Loucy (cell line): ENCODE data around the gene HDAC10.

Experiments used
- H2AFZ ChIP-seq: fragments of 200-600 bp; sonication (generic); 2 replicates; pipeline ENCODE4 v1.6.0; 2016; ENCODE audit warnings: antibody characterized with exemption, mild to moderate bottlenecking, low read length, moderate library complexity
- H3F3A ChIP-seq: fragments of 200-600 bp; 2 replicates; pipeline ENCODE4 v1.6.0; 2016; ENCODE audit warnings: antibody characterized with exemption, low read depth, mild to moderate bottlenecking
- H3K27me3 ChIP-seq: fragments of 200-600 bp; sonication (generic); 2 replicates; pipeline ENCODE4 v1.6.1; 2014; ENCODE audit warnings: low read length, mild to moderate bottlenecking; ENCODE audit not compliant: insufficient read depth, poor library complexity, severe bottlenecking
- H3K36me3 ChIP-seq: fragments of 200-600 bp; sonication (generic); 2 replicates; pipeline ENCODE4 v1.6.1; 2016; ENCODE audit warnings: low read length; ENCODE audit not compliant: insufficient read depth
- H3K4me1 ChIP-seq: fragments of 200-600 bp; sonication (generic); 2 replicates; pipeline ENCODE4 v1.5.1; 2014; ENCODE audit warnings: low read length, mild to moderate bottlenecking; ENCODE audit not compliant: insufficient read depth, poor library complexity, severe bottlenecking
- H3K4me2 ChIP-seq: fragments of 200-600 bp; sonication (generic); 2 replicates; pipeline ENCODE4 v1.6.0; 2014; ENCODE audit warnings: antibody characterized with exemption, low read length, low read depth, mild to moderate bottlenecking; ENCODE audit not compliant: poor library complexity, severe bottlenecking
- H3K4me3 ChIP-seq: fragments of 200-600 bp; sonication (generic); 2 replicates; pipeline ENCODE4 v1.5.1; 2014; ENCODE audit warnings: low read length, mild to moderate bottlenecking, mixed read lengths; ENCODE audit not compliant: poor library complexity, severe bottlenecking
- H3K79me2 ChIP-seq: fragments of 200-600 bp; sonication (generic); 2 replicates; pipeline ENCODE4 v1.6.1; 2014; ENCODE audit warnings: low read length; ENCODE audit not compliant: insufficient read depth
- H3K9ac ChIP-seq: fragments of 200-600 bp; sonication (generic); 2 replicates; pipeline ENCODE4 v1.6.0; 2014; ENCODE audit warnings: mild to moderate bottlenecking, low read depth, low read length, moderate library complexity; ENCODE audit not compliant: poor library complexity, severe bottlenecking
- H3K9me2 ChIP-seq: fragments of 200-600 bp; sonication (generic); replicated peaks from 2 replicates; pipeline ENCODE4 v1.6.1; 2016; ENCODE audit warnings: low read depth, low read length, mixed read lengths
- H3K9me3 ChIP-seq: fragments of 200-600 bp; sonication (generic); 2 replicates; pipeline ENCODE4 v1.6.1; 2014; ENCODE audit warnings: mild to moderate bottlenecking, antibody characterized with exemption, low read length, low read depth; ENCODE audit not compliant: insufficient read depth
- H4K20me1 ChIP-seq: fragments of 200-600 bp; sonication (generic); 2 replicates; pipeline ENCODE4 v1.6.0; 2014; ENCODE audit warnings: antibody characterized with exemption, low read length, mild to moderate bottlenecking; ENCODE audit not compliant: insufficient read depth, poor library complexity, severe bottlenecking
- EZH2phosphoT487 ChIP-seq: fragments of 200-600 bp; IDR thresholded peaks from 2 replicates; pipeline ENCODE4 v1.6.1; 2018; ENCODE audit warnings: antibody characterized with exemption, mild to moderate bottlenecking, moderate library complexity, borderline replicate concordance
- TF ChIP-seq, protein P1 (sequence below): fragments of 200-600 bp; sonication (generic); conservative IDR thresholded peaks from 2 replicates; pipeline ENCODE4 v1.5.1; 2014; ENCODE audit warnings: mild to moderate bottlenecking, antibody characterized with exemption, low read length

Gene HDAC10

DNA sequence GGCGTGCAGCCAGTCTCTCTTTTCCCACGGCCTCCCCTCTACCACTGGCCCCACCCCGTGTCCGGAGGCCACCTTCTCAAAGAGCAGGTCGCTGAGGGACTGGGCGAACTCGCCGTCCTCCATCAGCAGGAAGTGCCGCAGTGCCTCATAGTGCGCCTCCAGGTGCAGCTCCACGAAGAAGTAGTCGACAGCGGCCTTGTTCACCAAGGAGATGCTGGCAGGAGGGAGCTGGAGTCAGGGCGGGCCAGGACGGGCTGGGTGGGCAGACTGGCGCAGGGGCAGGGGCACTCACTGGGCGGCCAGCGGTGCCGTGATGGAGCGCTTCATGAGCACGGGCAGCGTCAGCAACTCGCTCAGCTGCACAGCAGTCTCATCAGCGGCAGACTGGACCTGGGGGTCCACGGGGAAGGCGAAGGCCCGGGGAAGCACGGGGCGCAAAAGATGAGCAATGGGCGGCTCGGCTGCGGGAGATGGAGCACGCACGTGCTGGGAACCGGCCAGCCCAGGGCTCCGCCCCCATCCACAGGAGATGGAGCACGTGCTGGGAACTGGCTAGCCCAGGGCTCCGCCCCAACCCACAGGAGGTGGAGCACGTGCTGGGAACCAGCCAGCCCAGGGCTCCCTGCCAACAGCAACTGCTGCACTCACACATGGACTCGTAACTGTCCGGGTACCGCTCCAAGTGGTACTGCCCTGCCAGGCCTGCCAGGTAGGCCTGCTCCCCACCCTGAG lies 31.9 kb downstream of the HDAC10 start:
- H3K9me3 ChIP-seq, result no peaks in the 10 kb centered on the region
- H3K79me2 ChIP-seq, result no peaks in the 10 kb centered on the region
- no peaks in the 10 kb centered on the region for H4K20me1 ChIP-seq
- TF ChIP-seq, protein P1, sequence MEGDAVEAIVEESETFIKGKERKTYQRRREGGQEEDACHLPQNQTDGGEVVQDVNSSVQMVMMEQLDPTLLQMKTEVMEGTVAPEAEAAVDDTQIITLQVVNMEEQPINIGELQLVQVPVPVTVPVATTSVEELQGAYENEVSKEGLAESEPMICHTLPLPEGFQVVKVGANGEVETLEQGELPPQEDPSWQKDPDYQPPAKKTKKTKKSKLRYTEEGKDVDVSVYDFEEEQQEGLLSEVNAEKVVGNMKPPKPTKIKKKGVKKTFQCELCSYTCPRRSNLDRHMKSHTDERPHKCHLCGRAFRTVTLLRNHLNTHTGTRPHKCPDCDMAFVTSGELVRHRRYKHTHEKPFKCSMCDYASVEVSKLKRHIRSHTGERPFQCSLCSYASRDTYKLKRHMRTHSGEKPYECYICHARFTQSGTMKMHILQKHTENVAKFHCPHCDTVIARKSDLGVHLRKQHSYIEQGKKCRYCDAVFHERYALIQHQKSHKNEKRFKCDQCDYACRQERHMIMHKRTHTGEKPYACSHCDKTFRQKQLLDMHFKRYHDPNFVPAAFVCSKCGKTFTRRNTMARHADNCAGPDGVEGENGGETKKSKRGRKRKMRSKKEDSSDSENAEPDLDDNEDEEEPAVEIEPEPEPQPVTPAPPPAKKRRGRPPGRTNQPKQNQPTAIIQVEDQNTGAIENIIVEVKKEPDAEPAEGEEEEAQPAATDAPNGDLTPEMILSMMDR, result no peak
- no peak for TF ChIP-seq EZH2phosphoT487
- H3K4me1 ChIP-seq, result no peaks in the 10 kb centered on the region
- no peaks in the 10 kb centered on the region for H3K9me2 ChIP-seq
- H2AFZ ChIP-seq, result no peak overlapping the region
- H3K4me3 ChIP-seq, result no peak overlapping the region
- no peaks in the 10 kb centered on the region for H3F3A ChIP-seq
- H3K9ac ChIP-seq, result no peak overlapping the region
- no peaks in the 10 kb centered on the region for H3K27me3 ChIP-seq
- no peak overlapping the region for H3K4me2 ChIP-seq
- peaks cover 75% of the 10 kb centered on the region; the same call in 1 of the 2 replicates for H3K36me3 ChIP-seq

DNA sequence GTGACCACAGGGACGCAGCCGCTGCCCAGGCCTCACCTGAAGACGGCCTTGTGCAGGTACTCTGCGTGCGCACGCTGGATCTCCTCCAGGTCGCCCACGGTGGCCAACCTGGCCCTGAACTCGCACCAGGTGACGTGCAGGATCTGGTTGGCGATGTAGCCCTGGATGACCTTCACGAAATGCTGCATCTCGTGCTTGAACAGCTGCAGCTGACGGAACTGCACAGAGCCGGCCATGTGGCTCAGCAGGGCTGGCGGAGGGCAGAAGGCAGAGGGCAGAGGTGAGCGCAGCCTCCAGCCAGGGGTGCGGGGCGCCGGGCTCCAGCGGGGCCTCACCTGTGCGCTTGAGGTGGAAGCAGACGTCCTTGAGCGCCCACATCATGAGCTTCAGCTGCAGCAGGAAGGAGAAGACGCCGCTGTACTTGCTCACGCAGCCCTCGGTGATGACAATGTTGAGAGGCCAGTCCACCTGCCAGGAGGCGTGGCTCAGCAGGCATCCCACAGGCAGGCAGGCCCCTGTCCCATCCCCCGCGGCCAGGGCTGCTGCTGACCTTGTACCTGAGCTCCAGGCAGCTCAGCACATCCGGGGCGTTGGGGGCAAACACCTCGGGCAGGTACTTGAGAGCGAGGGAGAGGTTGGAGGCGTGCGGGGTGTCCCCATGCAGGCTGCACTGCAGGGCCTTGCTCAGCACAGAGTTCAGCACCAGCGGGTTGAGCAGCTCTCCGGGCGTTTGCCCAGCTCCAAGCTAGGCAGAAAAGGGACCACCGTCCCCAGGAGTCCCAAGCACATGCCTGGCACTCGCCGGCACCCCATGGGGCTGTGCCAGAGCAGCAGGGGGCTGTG lies 32.7 kb downstream of the HDAC10 start:
- Histone ChIP-seq H2AFZ (no peak overlapping the region), H3K27me3 (no peaks in the 10 kb centered on the region), H3K36me3 (peaks cover 72% of the 10 kb centered on the region; the same call in 1 of the 2 replicates), H3K4me2 (no peak overlapping the region), H3K9ac (no peak overlapping the region), H3K9me2 (no peaks in the 10 kb centered on the region), H3F3A (no peaks in the 10 kb centered on the region), H3K4me3 (no peak overlapping the region), H3K9me3 (no peaks in the 10 kb centered on the region), H3K79me2 (no peaks in the 10 kb centered on the region), H3K4me1 (no peaks in the 10 kb centered on the region), H4K20me1 (no peaks in the 10 kb centered on the region)
- TF ChIP-seq EZH2phosphoT487, result no peak
- TF ChIP-seq, protein P1, result no peak

DNA sequence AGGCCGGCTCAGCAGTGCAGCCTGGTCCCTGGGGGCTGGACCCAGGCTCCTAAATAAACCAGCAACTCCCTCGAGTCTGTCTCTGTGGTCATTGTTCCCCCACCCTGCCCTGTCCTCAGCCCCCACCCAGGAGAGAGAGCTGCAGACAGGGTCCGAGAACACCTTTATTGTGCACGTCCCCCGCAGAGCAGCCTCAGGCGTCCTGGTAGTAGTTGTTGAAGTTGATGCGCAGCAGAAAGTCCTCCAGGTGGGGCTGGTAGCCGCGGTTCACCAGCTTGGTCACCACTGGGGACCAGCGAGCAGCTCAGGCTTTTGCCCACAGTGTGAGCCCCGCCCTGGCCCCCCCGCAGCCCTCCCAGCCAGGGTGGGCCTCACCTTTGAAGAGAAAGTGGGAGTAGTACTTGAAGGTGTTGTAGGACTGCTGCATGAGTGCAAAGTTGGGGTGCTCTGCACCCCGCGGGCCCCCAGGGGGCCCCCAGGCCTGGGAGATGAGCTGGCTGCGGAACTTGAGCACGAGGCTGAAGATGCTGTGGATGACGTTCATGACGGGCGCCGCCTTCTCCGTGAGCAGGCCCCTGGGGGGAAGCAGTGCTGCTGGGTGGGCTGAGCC lies 33.4 kb downstream of the HDAC10 start:
- H2AFZ ChIP-seq, result no peak overlapping the region
- peaks cover 67% of the 10 kb centered on the region; the same call in 1 of the 2 replicates for H3K36me3 ChIP-seq
- no peak overlapping the region for H3K4me2 ChIP-seq
- no peaks in the 10 kb centered on the region for H3F3A ChIP-seq
- H3K79me2 ChIP-seq, result no peaks in the 10 kb centered on the region
- H3K9ac ChIP-seq, result no peak overlapping the region
- H3K4me3 ChIP-seq, result no peak overlapping the region
- no peaks in the 10 kb centered on the region for H3K9me2 ChIP-seq
- H4K20me1 ChIP-seq, result no peaks in the 10 kb centered on the region
- TF ChIP-seq EZH2phosphoT487, result no peak
- TF ChIP-seq, protein P1, result no peak
- H3K27me3 ChIP-seq, result no peaks in the 10 kb centered on the region
- no peaks in the 10 kb centered on the region for H3K4me1 ChIP-seq
- no peaks in the 10 kb centered on the region for H3K9me3 ChIP-seq
